Measurements from ENCODE around the gene ZMYND15. TPM values are rescaled to one million over a fixed set of nuclear protein-coding genes. Genes with fewer than 3 reads are reported as not detected.

The ZMYND15 gene
- total and polyA plus RNA-seq, 4 donors, result 0.47 to 2.4 (median 0.71) TPM

GRCh38 chr17:4786516-4786915, 46.9 kb downstream of the ZMYND15 start:
- H3K9me3 ChIP-seq (ENCODE audit: control insufficient read depth in 4 of 4, low read length in 3 of 4), result no peaks in the 10 kb centered on the region
- H3K36me3 ChIP-seq (ENCODE audit: control insufficient read depth in 4 of 4, insufficient read depth in 3 of 4, low read depth in 1 of 4, low read length in 3 of 4), result peaks cover 0 to 3% (median under 1%) of the 10 kb centered on the region in 4 donors
- TF ChIP-seq RAD21 (IDR thresholded peaks at IDR 0.05) (peak in 1 of 2 donors; percentile 2), GABPA (IDR thresholded peaks at IDR 0.05 in 1 of 2, conservative IDR thresholded peaks at IDR 0.05 in 1 of 2) (no peak)
- H3K4me1 ChIP-seq (ENCODE audit: control insufficient read depth in 4 of 4, insufficient read depth in 4 of 4, low read length in 3 of 4), result peaks cover 3 to 37% (median 22%) of the 10 kb centered on the region in 4 donors
- peak overlapping the region in 1 of 2 donors; percentile 27 for H3K9ac ChIP-seq (ENCODE audit: low read depth in 1 of 2, low read length in 2 of 2)
- H3K27me3 ChIP-seq (ENCODE audit: control insufficient read depth in 4 of 4, insufficient read depth in 4 of 4, low read length in 3 of 4), result no peaks in the 10 kb centered on the region
- WGBS, result 47% methylated on average over 6 of the region's 6 CpGs
- DNase-seq (ENCODE audit: low spot score), result no peak
- H3K27ac ChIP-seq (ENCODE audit: low read depth in 1 of 2, low read length in 2 of 2), result peak overlapping the region; percentile 49 to 60
- no peak overlapping the region for H3K4me3 ChIP-seq (ENCODE audit: low read depth in 1 of 3, low read length in 3 of 3)

GRCh38 chr17:4788159-4788806, 48.6 kb downstream of the ZMYND15 start:
- no peaks in the 10 kb centered on the region for H3K27me3 ChIP-seq (ENCODE audit: control insufficient read depth in 4 of 4, insufficient read depth in 4 of 4, low read length in 3 of 4)
- H3K27ac ChIP-seq (ENCODE audit: low read depth in 1 of 2, low read length in 2 of 2), result peak overlapping the region; percentile 76 to 94
- peak overlapping the region in 1 of 2 donors; percentile 71 for H3K9ac ChIP-seq (ENCODE audit: low read depth in 1 of 2, low read length in 2 of 2)
- peak overlapping the region; percentile 68 to 78 (median 71) for H3K4me3 ChIP-seq (ENCODE audit: low read depth in 1 of 3, low read length in 3 of 3)
- 32% methylated on average over 14 of the region's 14 CpGs for WGBS
- H3K9me3 ChIP-seq (ENCODE audit: control insufficient read depth in 4 of 4, low read length in 3 of 4), result no peaks in the 10 kb centered on the region
- H3K4me1 ChIP-seq (ENCODE audit: control insufficient read depth in 4 of 4, insufficient read depth in 4 of 4, low read length in 3 of 4), result peaks cover 3 to 37% (median 22%) of the 10 kb centered on the region in 4 donors
- no peaks in the 10 kb centered on the region for H3K36me3 ChIP-seq (ENCODE audit: control insufficient read depth in 4 of 4, insufficient read depth in 3 of 4, low read depth in 1 of 4, low read length in 3 of 4)
- no peak for DNase-seq (ENCODE audit: low spot score)
- no peak for TF ChIP-seq FOXA2 (IDR thresholded peaks at IDR 0.05)
- no peak for TF ChIP-seq CTCF (IDR thresholded peaks at IDR 0.05; ENCODE audit: low read depth, low read length, missing input control)
- TF ChIP-seq NR2F2 (IDR thresholded peaks at IDR 0.05), result peak; percentile 12
- TF ChIP-seq ZBTB33 (IDR thresholded peaks at IDR 0.05), result no peak

- Histone ChIP-seq H3K4me1 (ENCODE audit: control insufficient read depth in 4 of 4, insufficient read depth in 4 of 4, low read length in 3 of 4) (peaks cover 3 to 37% (median 22%) of the 10 kb centered on the region in 4 donors), H3K36me3 (ENCODE audit: control insufficient read depth in 4 of 4, insufficient read depth in 3 of 4, low read depth in 1 of 4, low read length in 3 of 4) (no peaks in the 10 kb centered on the region), H3K4me3 (ENCODE audit: low read depth in 1 of 3, low read length in 3 of 3) (peak within 1 kb of the TSS; percentile 68 to 78 (median 71)), H3K9me3 (ENCODE audit: control insufficient read depth in 4 of 4, low read length in 3 of 4) (no peaks in the 10 kb centered on the region), H3K27ac (ENCODE audit: low read depth in 1 of 2, low read length in 2 of 2) (peak within 1 kb of the TSS; percentile 76 to 94), H3K9ac (ENCODE audit: low read depth in 1 of 2, low read length in 2 of 2) (peak within 1 kb of the TSS; percentile 71 to 80), H3K27me3 (ENCODE audit: control insufficient read depth in 4 of 4, insufficient read depth in 4 of 4, low read length in 3 of 4) (no peaks in the 10 kb centered on the region)
- peak; percentile 72 for DNase-seq (ENCODE audit: low spot score)
- 14% methylated on average over 62 of the region's 62 CpGs for WGBS
- TF ChIP-seq ZBTB33 (IDR thresholded peaks at IDR 0.05), result no peak
- TF ChIP-seq CTCF (IDR thresholded peaks at IDR 0.05; ENCODE audit: low read depth, low read length, missing input control), result no peak
- TF ChIP-seq FOXA1 (IDR thresholded peaks at IDR 0.05), result no peak
- no peak for TF ChIP-seq JUND (IDR thresholded peaks at IDR 0.05)
- TF ChIP-seq SP1 (IDR thresholded peaks at IDR 0.05), result peak; percentile 80
- TF ChIP-seq GABPA (IDR thresholded peaks at IDR 0.05 in 1 of 2, conservative IDR thresholded peaks at IDR 0.05 in 1 of 2), result no peak
- peak; percentile 22 for TF ChIP-seq REST (IDR thresholded peaks at IDR 0.05)
- no peak for TF ChIP-seq MAX (IDR thresholded peaks at IDR 0.05)
Observed at GRCh38 chr17:4788807-4789700, 49.4 kb downstream of the ZMYND15 start, which contains the start of gene GLTPD2. GLTPD2 (plus strand) TSS chr17:4788964; CDS start chr17:4789012, 48 bp downstream.
